Astrocyte (in vitro differentiated cells and primary cell): Measurements from ENCODE around the gene MT1M. TPM values are rescaled to one million over a fixed set of nuclear protein-coding genes. Genes with fewer than 3 reads are reported as not detected.

Source experiments
- DNase-seq: peaks from one replicate; pipeline ENCODE4 v3.0.0-alpha.2; 2010; ENCODE audit warnings: low read depth
- FAIRE-seq: peaks from 2 replicates; lab custom pipeline; 2011; peaks lifted over from hg19 to GRCh38; lab: Jason Lieb, UNC
- H2AFZ ChIP-seq: 2 replicates; pipeline ENCODE4 v1.6.0; 2012; ENCODE audit warnings: low read depth, low read length, inconsistent platforms
- H3K27ac ChIP-seq: 2 replicates; pipeline ENCODE4 v1.5.1; 2011; ENCODE audit warnings: low read depth, low read length, inconsistent platforms
- H3K27me3 ChIP-seq: 2 replicates; pipeline ENCODE4 v1.6.0; 2011; ENCODE audit warnings: low read length, inconsistent platforms; ENCODE audit not compliant: insufficient read depth
- H3K36me3 ChIP-seq: 2 replicates; pipeline ENCODE4 v1.5.1; 2011; ENCODE audit warnings: low read length, inconsistent platforms; ENCODE audit not compliant: insufficient read depth
- H3K4me1 ChIP-seq: 2 replicates; pipeline ENCODE4 v1.5.1; 2011; ENCODE audit warnings: low read length, inconsistent platforms; ENCODE audit not compliant: insufficient read depth
- H3K4me2 ChIP-seq: 2 replicates; pipeline ENCODE4 v1.6.0; 2012; ENCODE audit warnings: low read length, inconsistent platforms
- H3K4me3 ChIP-seq: 2 replicates; pipeline ENCODE4 v1.5.1; 2011; ENCODE audit warnings: low read depth, mild to moderate bottlenecking, low read length, inconsistent platforms; ENCODE audit not compliant: insufficient read depth
- H3K79me2 ChIP-seq: 2 replicates; pipeline ENCODE4 v1.6.0; 2012; ENCODE audit warnings: mild to moderate bottlenecking, low read length, inconsistent platforms; ENCODE audit not compliant: insufficient read depth
- H3K9ac ChIP-seq: 2 replicates; pipeline ENCODE4 v1.6.0; 2012; ENCODE audit warnings: mild to moderate bottlenecking, low read length, inconsistent platforms
- H3K9me3 ChIP-seq: 2 replicates; pipeline ENCODE4 v1.5.1; 2012; ENCODE audit warnings: low read depth, mild to moderate bottlenecking, low read length, inconsistent platforms; ENCODE audit not compliant: insufficient read depth
- H4K20me1 ChIP-seq: 2 replicates; pipeline ENCODE4 v1.6.0; 2012; ENCODE audit warnings: low read length, inconsistent platforms; ENCODE audit not compliant: insufficient read depth
- H3K27ac Mint-ChIP-seq: one replicate; pipeline ENCODE4 v1.8.0; 2021; ENCODE audit warnings: mild to moderate bottlenecking, mixed read lengths; ENCODE audit not compliant: unreplicated experiment
- H3K27me3 Mint-ChIP-seq: one replicate; pipeline ENCODE4 v1.8.0; 2021; ENCODE audit warnings: low read depth, mixed read lengths; ENCODE audit not compliant: unreplicated experiment
- H3K36me3 Mint-ChIP-seq: one replicate; pipeline ENCODE4 v1.8.0; 2021; ENCODE audit warnings: low read depth, mixed read lengths; ENCODE audit not compliant: unreplicated experiment
- H3K4me1 Mint-ChIP-seq: one replicate; pipeline ENCODE4 v1.8.0; 2021; ENCODE audit warnings: low read depth, mixed read lengths; ENCODE audit not compliant: unreplicated experiment
- H3K4me3 Mint-ChIP-seq: one replicate; pipeline ENCODE4 v1.8.0; 2021; ENCODE audit warnings: mild to moderate bottlenecking, moderate library complexity, mixed read lengths; ENCODE audit not compliant: unreplicated experiment
- H3K9me3 Mint-ChIP-seq: one replicate; pipeline ENCODE4 v1.8.0; 2021; ENCODE audit warnings: mild to moderate bottlenecking, mixed read lengths; ENCODE audit not compliant: unreplicated experiment
- EZH2 ChIP-seq: IDR thresholded peaks from 2 replicates; pipeline ENCODE4 v1.6.1; 2012; ENCODE audit warnings: mild to moderate bottlenecking, low read length, inconsistent platforms; ENCODE audit not compliant: insufficient read depth
- total RNA-seq: library from RNA; stranded (reverse); gene quantifications from 2 replicates; pipeline ENCODE4 v1.2.1, GENCODE V29; 2021
- TF ChIP-seq, protein P1 (sequence below): IDR thresholded peaks from 2 replicates; pipeline ENCODE4 v1.5.1; 2011; ENCODE audit warnings: low read depth, mild to moderate bottlenecking, inconsistent platforms, low read length, moderate library complexity; ENCODE audit not compliant: insufficient read depth

The MT1M gene
- total RNA-seq, 1 donor from 2014 or later = not detected

DNA sequence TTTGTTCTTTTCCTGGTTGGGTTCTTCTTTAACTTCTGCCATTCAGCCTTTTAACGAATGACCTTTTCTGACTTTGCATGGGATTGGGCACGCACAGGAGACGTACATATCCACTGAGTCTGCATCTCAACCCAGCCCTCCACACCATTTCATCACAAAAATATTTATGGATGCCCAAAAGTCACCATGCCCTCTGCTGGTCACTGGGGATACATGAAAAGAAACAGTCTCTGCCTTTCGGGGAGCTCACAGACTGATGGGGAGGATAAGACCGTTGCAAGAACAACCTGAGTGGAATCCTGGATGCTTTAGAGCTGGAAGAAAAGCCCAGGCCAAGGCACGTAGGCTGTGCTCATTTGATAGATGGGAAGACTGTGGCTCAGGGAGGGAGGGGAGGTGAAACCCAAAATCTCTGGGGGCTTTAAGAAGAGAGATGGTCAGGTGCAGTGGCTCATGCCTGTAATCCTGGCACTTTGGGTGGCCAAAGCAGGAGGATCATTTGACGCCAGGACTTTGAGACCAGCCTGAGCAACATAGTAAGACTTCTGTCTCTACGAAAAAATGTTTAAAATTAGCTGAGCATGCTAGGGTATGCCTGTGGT is 32.0 kb upstream of the MT1M start:
- Histone ChIP-seq H3K79me2 (no peaks in the 10 kb centered on the region), H3K36me3 (no peaks in the 10 kb centered on the region), H3K4me1 (no peaks in the 10 kb centered on the region), H3K4me3 (no peak overlapping the region), H3K27ac (no peak overlapping the region), H4K20me1 (no peaks in the 10 kb centered on the region), H3K9ac (no peak overlapping the region), H3K9me3 (no peaks in the 10 kb centered on the region), H3K4me2 (peak overlapping the region; percentile 40), H2AFZ (no peak overlapping the region), H3K27me3 (no peaks in the 10 kb centered on the region)
- Mint-ChIP-seq H3K9me3 (peaks cover 4% of the 10 kb centered on the region), H3K36me3 (no peaks in the 10 kb centered on the region), H3K27ac (no peak overlapping the region), H3K27me3 (peaks cover 36% of the 10 kb centered on the region), H3K4me1 (no peaks in the 10 kb centered on the region), H3K4me3 (no peak overlapping the region)
- DNase-seq (no peak), FAIRE-seq (peak; percentile 73)
- TF ChIP-seq, protein P1, sequence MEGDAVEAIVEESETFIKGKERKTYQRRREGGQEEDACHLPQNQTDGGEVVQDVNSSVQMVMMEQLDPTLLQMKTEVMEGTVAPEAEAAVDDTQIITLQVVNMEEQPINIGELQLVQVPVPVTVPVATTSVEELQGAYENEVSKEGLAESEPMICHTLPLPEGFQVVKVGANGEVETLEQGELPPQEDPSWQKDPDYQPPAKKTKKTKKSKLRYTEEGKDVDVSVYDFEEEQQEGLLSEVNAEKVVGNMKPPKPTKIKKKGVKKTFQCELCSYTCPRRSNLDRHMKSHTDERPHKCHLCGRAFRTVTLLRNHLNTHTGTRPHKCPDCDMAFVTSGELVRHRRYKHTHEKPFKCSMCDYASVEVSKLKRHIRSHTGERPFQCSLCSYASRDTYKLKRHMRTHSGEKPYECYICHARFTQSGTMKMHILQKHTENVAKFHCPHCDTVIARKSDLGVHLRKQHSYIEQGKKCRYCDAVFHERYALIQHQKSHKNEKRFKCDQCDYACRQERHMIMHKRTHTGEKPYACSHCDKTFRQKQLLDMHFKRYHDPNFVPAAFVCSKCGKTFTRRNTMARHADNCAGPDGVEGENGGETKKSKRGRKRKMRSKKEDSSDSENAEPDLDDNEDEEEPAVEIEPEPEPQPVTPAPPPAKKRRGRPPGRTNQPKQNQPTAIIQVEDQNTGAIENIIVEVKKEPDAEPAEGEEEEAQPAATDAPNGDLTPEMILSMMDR = peak; percentile 77
- no peak for TF ChIP-seq EZH2

DNA sequence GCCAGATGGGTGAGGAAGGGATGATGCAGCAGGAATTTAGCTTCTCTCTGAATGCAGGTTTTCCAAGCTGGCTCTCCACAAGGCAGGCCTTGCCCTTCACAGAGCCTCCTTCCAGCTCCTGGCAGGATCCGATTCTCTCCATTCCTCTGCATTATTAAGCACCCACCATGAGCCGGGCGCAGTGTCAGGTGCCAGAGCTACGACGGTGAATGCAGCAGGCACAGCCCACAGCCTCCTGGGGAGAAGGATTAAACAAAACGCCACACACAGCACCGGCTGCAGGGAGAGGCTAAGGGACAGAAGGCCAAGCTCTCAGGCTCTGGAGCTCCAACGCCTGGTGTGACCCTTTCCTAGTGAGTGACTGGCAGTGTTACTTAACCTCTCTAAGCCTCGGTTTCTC is 31.1 kb upstream of the MT1M start:
- H3K36me3 ChIP-seq = no peaks in the 10 kb centered on the region
- peak overlapping the region; percentile 43 for H2AFZ ChIP-seq
- FAIRE-seq (no peak), DNase-seq (no peak)
- no peak overlapping the region for H3K4me2 ChIP-seq
- Mint-ChIP-seq H3K9me3 (peaks cover 7% of the 10 kb centered on the region), H3K4me3 (no peak overlapping the region), H3K27ac (no peak overlapping the region), H3K27me3 (peaks cover 30% of the 10 kb centered on the region), H3K36me3 (no peaks in the 10 kb centered on the region), H3K4me1 (peaks cover 3% of the 10 kb centered on the region)
- no peaks in the 10 kb centered on the region for H3K9me3 ChIP-seq
- H3K27ac ChIP-seq = no peak overlapping the region
- H3K9ac ChIP-seq = no peak overlapping the region
- H3K4me1 ChIP-seq = peaks cover 8% of the 10 kb centered on the region
- TF ChIP-seq, protein P1 = no peak
- TF ChIP-seq EZH2 = no peak
- no peaks in the 10 kb centered on the region for H3K27me3 ChIP-seq
- H4K20me1 ChIP-seq = no peaks in the 10 kb centered on the region
- no peaks in the 10 kb centered on the region for H3K79me2 ChIP-seq
- H3K4me3 ChIP-seq = no peak overlapping the region

DNA sequence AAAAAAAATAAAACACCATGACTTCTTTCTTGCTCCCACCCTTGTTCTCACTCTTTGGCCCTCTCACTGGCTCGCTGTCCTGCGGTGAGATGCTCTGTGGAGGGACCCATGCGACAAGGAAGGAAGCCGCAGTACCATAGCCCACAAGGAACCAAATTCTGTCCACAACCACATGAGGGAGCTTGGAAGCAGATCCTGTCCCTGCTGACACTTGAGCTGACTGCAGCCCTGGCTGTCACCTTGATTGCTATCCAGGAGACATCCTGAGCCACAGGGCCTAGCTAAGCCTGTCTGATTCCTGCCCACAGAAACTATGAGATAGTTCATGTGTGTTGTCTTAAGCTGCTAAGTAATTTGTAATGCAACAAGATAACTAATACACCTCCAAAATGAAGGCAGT is 28.9 kb upstream of the MT1M start:
- DNase-seq (no peak), FAIRE-seq (no peak)
- Histone ChIP-seq H3K4me2 (no peak overlapping the region), H3K36me3 (no peaks in the 10 kb centered on the region), H3K27me3 (no peaks in the 10 kb centered on the region), H4K20me1 (peaks cover 1% of the 10 kb centered on the region), H3K27ac (no peak overlapping the region), H2AFZ (no peak overlapping the region), H3K9ac (no peak overlapping the region), H3K4me1 (peaks cover 25% of the 10 kb centered on the region), H3K9me3 (no peaks in the 10 kb centered on the region), H3K4me3 (no peak overlapping the region), H3K79me2 (peaks cover 2% of the 10 kb centered on the region)
- Mint-ChIP-seq H3K4me3 (no peak overlapping the region), H3K9me3 (peaks cover 3% of the 10 kb centered on the region), H3K4me1 (peaks cover 19% of the 10 kb centered on the region), H3K27me3 (peaks cover 25% of the 10 kb centered on the region), H3K36me3 (no peaks in the 10 kb centered on the region), H3K27ac (no peak overlapping the region)
- TF ChIP-seq, protein P1 = peak; percentile 15
- no peak for TF ChIP-seq EZH2
